Kidney (tissue), 14 donors: ENCODE measurements around the gene CCNL1. TPM values are rescaled to one million over a fixed set of nuclear protein-coding genes. Genes with fewer than 3 reads are reported as not detected.

Source experiments
- DNase-seq, 5 donors: peaks; one replicate each; pipeline ENCODE4 v3.0.0-alpha.2; 2013 to 2020
- FAIRE-seq: peaks from 2 replicates; lab custom pipeline; 2012; peaks lifted over from hg19 to GRCh38; lab: Jason Lieb, UNC
- H3K27ac ChIP-seq, 2 donors: one replicate each; pipeline ENCODE4 v1.7.0; 2013; ENCODE audit warnings: low read depth in 2 of 2, low read length in 2 of 2, inconsistent platforms in 1 of 2
- H3K27me3 ChIP-seq: one replicate; pipeline ENCODE4 v1.7.1; 2013; ENCODE audit warnings: low read length, inconsistent platforms; ENCODE audit not compliant: control insufficient read depth, insufficient read depth
- H3K36me3 ChIP-seq, 3 donors: one replicate each; pipeline versions ENCODE4 v1.7.0 to v1.7.1; 2013; ENCODE audit warnings: low read length in 3 of 3, control low read depth in 1 of 3, inconsistent platforms in 1 of 3; ENCODE audit not compliant: insufficient read depth in 3 of 3, control insufficient read depth in 2 of 3
- H3K4me1 ChIP-seq, 3 donors: one replicate each; pipeline versions ENCODE4 v1.7.0 to v1.7.1; 2013; ENCODE audit warnings: low read length in 3 of 3, inconsistent platforms in 1 of 3, low read depth in 1 of 3; ENCODE audit not compliant: control insufficient read depth in 2 of 3, insufficient read depth in 2 of 3
- H3K4me3 ChIP-seq, 3 donors: one replicate each; pipeline versions ENCODE4 v1.7.0 to v1.8.1; 2013; ENCODE audit warnings: low read length in 3 of 3, control low read depth in 1 of 3, inconsistent platforms in 1 of 3
- H3K9ac ChIP-seq, 3 donors: one replicate each; pipeline versions ENCODE4 v1.7.0 to v1.7.1; 2013; ENCODE audit warnings: low read length in 3 of 3, control low read depth in 1 of 3, inconsistent platforms in 1 of 3
- H3K9me3 ChIP-seq, 3 donors: one replicate each; pipeline versions ENCODE4 v1.7.0 to v1.7.1; 2013; ENCODE audit warnings: low read length in 3 of 3, control low read depth in 1 of 3, inconsistent platforms in 1 of 3; ENCODE audit not compliant: control insufficient read depth in 2 of 3, insufficient read depth in 1 of 3
- CTCF ChIP-seq: IDR thresholded peaks from 3 replicates; pipeline ENCODE4 v1.5.1; 2012; ENCODE audit warnings: mild to moderate bottlenecking, moderate library complexity, borderline replicate concordance; ENCODE audit not compliant: insufficient read depth; ENCODE audit errors: extremely low read depth
- intact Hi-C: fragments of 100-400 bp; cut with DNase I; formaldehyde crosslinking; loops from one replicate; pipeline ENCODE4 v1.11.1; 2022
- polyA plus RNA-seq: library from polyadenylated mRNA; stranded (reverse); fragments of 350-450 nt; fragmentation: Illumina TruSeq; extraction: RNeasy Lipid Tissue Mini Kit (QIAGEN cat#74804); gene quantifications from one replicate; pipeline ENCODE4 v1.2.3, GENCODE V29; 2014; ENCODE audit warnings: low read depth, low replicate concordance; ENCODE audit not compliant: insufficient read depth
- total RNA-seq: library from RNA; stranded (reverse); fragmentation: NEBNext Ultra II Directional; extraction: Animal tissue kit (Norgen Biotek cat#: 25700); gene quantifications from one replicate; pipeline ENCODE4 v1.2.1, GENCODE V29; 2021
- donor health status: control.
- donor health status: control.
- donor health status: control.
- donor health status: control.
- donor health status: control.
- donor health status: DM: yes; HTN: yes; CAD: no.
- donor health status: Normal renal cell carcinoma (clear cell type).

CCNL1 gene
- total and polyA plus RNA-seq, 2 donors from 2014 or later = 41.7 to 104 TPM

- intact Hi-C loops = no loop called here
- TF ChIP-seq CTCF = no peak
- no peaks in the 10 kb centered on the region for H3K27me3 ChIP-seq
- no peak for FAIRE-seq
- H3K9me3 ChIP-seq = no peaks in the 10 kb centered on the region
- peak overlapping the region in 2 of 3 donors; percentile 30 to 40 for H3K4me3 ChIP-seq
- peaks cover 23 to 75% (median 43%) of the 10 kb centered on the region in 3 donors for H3K36me3 ChIP-seq
- H3K27ac ChIP-seq = no peak overlapping the region
- peaks cover 9 to 33% (median 11%) of the 10 kb centered on the region in 3 donors for H3K4me1 ChIP-seq
- peak overlapping the region in 1 of 3 donors; percentile 14 for H3K9ac ChIP-seq
- DNase-seq = no peak
Observed at GRCh38 chr3:157154563-157155330, 5.2 kb downstream of the CCNL1 start.

- intact Hi-C loops = no loop called here
- Histone ChIP-seq H3K4me1 (peaks cover 4 to 24% (median 8%) of the 10 kb centered on the region in 3 donors), H3K9ac (no peak overlapping the region), H3K4me3 (no peak overlapping the region), H3K27ac (no peak overlapping the region), H3K36me3 (peaks cover 31 to 85% (median 56%) of the 10 kb centered on the region in 3 donors), H3K27me3 (no peaks in the 10 kb centered on the region), H3K9me3 (no peaks in the 10 kb centered on the region)
- no peak for TF ChIP-seq CTCF
- no peak for FAIRE-seq
- no peak for DNase-seq
Observed at GRCh38 chr3:157152930-157153329, 7.0 kb downstream of the CCNL1 start.

GRCh38 chr3:157152438-157152837 lies 7.5 kb downstream of the CCNL1 start:
- no peak overlapping the region for H3K9ac ChIP-seq
- DNase-seq = no peak
- H3K27ac ChIP-seq = no peak overlapping the region
- no peak for FAIRE-seq
- H3K27me3 ChIP-seq = no peaks in the 10 kb centered on the region
- peaks cover 0 to 19% (median 6%) of the 10 kb centered on the region in 3 donors for H3K4me1 ChIP-seq
- H3K9me3 ChIP-seq = no peaks in the 10 kb centered on the region
- H3K36me3 ChIP-seq = peaks cover 26 to 83% (median 57%) of the 10 kb centered on the region in 3 donors
- TF ChIP-seq CTCF = no peak
- no peak overlapping the region for H3K4me3 ChIP-seq
- intact Hi-C loops = no loop called here
